ENCODE results near the gene KRR1. TPM values are rescaled to one million over a fixed set of nuclear protein-coding genes. Genes with fewer than 3 reads are reported as not detected.

The KRR1 gene
- total RNA-seq, 4 donors from 2014 or later = 26.8 to 43.1 (median 34.8) TPM

DNA sequence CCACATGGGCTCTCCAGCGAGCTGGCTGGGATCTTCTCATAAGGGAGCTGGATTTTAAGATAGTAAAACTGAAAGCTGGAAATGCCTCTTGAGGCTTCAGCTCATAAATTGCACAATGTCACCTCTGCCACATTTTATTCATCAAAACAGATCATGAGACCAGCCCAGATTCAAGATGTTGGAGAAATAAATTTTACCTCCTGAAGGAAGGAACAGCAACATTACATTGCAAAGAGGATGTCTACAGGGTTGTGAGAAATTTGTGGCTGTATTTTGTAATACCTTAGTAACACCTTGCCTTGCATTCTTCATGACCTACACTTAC is 43.1 kb upstream of the KRR1 start:
- no peak for ATAC-seq
- in situ Hi-C loops (cut with MboI; ENCODE audit: low sequenced_read_pairs in 4 of 4) = no loop called here

GRCh38 chr12:75553836-75554555 is 42.6 kb upstream of the KRR1 start:
- TF ChIP-seq POLR2A (IDR thresholded peaks at IDR 0.05) = no peak
- TF ChIP-seq, protein P1, sequence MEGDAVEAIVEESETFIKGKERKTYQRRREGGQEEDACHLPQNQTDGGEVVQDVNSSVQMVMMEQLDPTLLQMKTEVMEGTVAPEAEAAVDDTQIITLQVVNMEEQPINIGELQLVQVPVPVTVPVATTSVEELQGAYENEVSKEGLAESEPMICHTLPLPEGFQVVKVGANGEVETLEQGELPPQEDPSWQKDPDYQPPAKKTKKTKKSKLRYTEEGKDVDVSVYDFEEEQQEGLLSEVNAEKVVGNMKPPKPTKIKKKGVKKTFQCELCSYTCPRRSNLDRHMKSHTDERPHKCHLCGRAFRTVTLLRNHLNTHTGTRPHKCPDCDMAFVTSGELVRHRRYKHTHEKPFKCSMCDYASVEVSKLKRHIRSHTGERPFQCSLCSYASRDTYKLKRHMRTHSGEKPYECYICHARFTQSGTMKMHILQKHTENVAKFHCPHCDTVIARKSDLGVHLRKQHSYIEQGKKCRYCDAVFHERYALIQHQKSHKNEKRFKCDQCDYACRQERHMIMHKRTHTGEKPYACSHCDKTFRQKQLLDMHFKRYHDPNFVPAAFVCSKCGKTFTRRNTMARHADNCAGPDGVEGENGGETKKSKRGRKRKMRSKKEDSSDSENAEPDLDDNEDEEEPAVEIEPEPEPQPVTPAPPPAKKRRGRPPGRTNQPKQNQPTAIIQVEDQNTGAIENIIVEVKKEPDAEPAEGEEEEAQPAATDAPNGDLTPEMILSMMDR (IDR thresholded peaks at IDR 0.05 in 4 of 5, conservative IDR thresholded peaks at IDR 0.05 in 1 of 5) = no peak
- H3K27ac ChIP-seq = no peak overlapping the region
- DNase-seq (no peak), ATAC-seq (no peak)
- H3K4me3 ChIP-seq = no peak overlapping the region
- intact Hi-C loops (cut with DNase I; ENCODE audit: low total_unique reads) (no loop called here), in situ Hi-C loops (cut with MboI; ENCODE audit: low sequenced_read_pairs in 4 of 4) (no loop called here)
- H3K9me3 ChIP-seq = no peaks in the 10 kb centered on the region
- no peaks in the 10 kb centered on the region for H3K36me3 ChIP-seq
- peaks cover 0 to 3% of the 10 kb centered on the region in 2 donors for H3K4me1 ChIP-seq
- H3K27me3 ChIP-seq = no peaks in the 10 kb centered on the region

More for the DNA sequence above, 43.1 kb upstream of the KRR1 start:
- Histone ChIP-seq H3K9me3 (no peaks in the 10 kb centered on the region), H3K27me3 (no peaks in the 10 kb centered on the region), H3K4me1 (peaks cover 0 to 3% of the 10 kb centered on the region in 2 donors), H3K4me3 (no peak overlapping the region), H3K36me3 (no peaks in the 10 kb centered on the region), H3K27ac (no peak overlapping the region)
- no peak for DNase-seq
- intact Hi-C loops (cut with DNase I; ENCODE audit: low total_unique reads) = no loop called here
- TF ChIP-seq, protein P1 (IDR thresholded peaks at IDR 0.05 in 4 of 5, conservative IDR thresholded peaks at IDR 0.05 in 1 of 5) = no peak
- TF ChIP-seq POLR2A (IDR thresholded peaks at IDR 0.05) = no peak

DNA sequence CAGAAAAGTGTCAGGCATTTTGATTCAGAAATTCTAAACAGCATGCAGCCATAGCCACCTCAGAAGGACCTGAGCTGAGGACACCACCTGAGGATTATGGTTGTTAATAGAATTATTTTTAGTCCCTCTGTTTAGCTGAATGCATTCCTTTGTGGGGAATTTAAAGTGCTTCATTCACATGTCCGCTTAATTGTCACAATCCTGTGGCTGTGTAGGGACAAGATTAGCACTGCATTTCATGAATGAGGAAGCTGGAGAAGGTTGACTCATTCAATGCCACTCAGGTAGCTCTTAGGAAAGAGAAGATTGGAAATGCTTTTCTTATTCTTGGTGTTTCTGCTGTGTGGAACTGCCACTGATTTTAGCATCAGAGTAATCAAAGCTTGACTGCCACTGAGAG is 42.0 kb upstream of the KRR1 start:
- ATAC-seq = no peak
- intact Hi-C loops (cut with DNase I; ENCODE audit: low total_unique reads) = no loop called here
- H3K27ac ChIP-seq = no peak overlapping the region

GRCh38 chr12:75551477-75551876 is 40.1 kb upstream of the KRR1 start:
- in situ Hi-C loops (cut with MboI; ENCODE audit: low sequenced_read_pairs in 4 of 4) = no loop called here
- H3K36me3 ChIP-seq = no peaks in the 10 kb centered on the region
- ATAC-seq (no peak), DNase-seq (no peak)
- peaks cover 0 to 3% of the 10 kb centered on the region in 2 donors for H3K4me1 ChIP-seq
- H3K27me3 ChIP-seq = no peaks in the 10 kb centered on the region
- intact Hi-C loops (cut with DNase I; ENCODE audit: low total_unique reads) = no loop called here
- H3K4me3 ChIP-seq = no peak overlapping the region
- TF ChIP-seq, protein P1 (IDR thresholded peaks at IDR 0.05 in 4 of 5, conservative IDR thresholded peaks at IDR 0.05 in 1 of 5) = no peak
- TF ChIP-seq POLR2A (IDR thresholded peaks at IDR 0.05) = no peak
- no peaks in the 10 kb centered on the region for H3K9me3 ChIP-seq
- H3K27ac ChIP-seq = no peak overlapping the region

More for the DNA sequence above, 42.0 kb upstream of the KRR1 start:
- H3K9me3 ChIP-seq = no peaks in the 10 kb centered on the region
- H3K27me3 ChIP-seq = no peaks in the 10 kb centered on the region
- H3K36me3 ChIP-seq = no peaks in the 10 kb centered on the region
- in situ Hi-C loops (cut with MboI; ENCODE audit: low sequenced_read_pairs in 4 of 4) = no loop called here
- no peak overlapping the region for H3K4me3 ChIP-seq
- DNase-seq = no peak
- peaks cover 0 to 3% of the 10 kb centered on the region in 2 donors for H3K4me1 ChIP-seq
- no peak for TF ChIP-seq POLR2A (IDR thresholded peaks at IDR 0.05)
- TF ChIP-seq, protein P1 (IDR thresholded peaks at IDR 0.05 in 4 of 5, conservative IDR thresholded peaks at IDR 0.05 in 1 of 5) = no peak

All from gastrocnemius medialis (tissue), 4 donors.